CMK (cell line): ENCODE data around the gene IREB2.
"Not testable (repeated sequence)": the region's sequence is repeated elsewhere in the genome, so short reads cannot be mapped to it uniquely, and the experiment has no call there.

Experiments used
- DNase-seq: peaks from one replicate; pipeline ENCODE4 v3.0.0-alpha.2; 2010; ENCODE audit warnings: low read depth

Gene IREB2

GRCh38 chr15:78477295-78477694 is 39.3 kb downstream of the IREB2 start:
- DNase-seq = no peak

GRCh38 chr15:78479650-78480049 is 41.6 kb downstream of the IREB2 start:
- DNase-seq = no peak

- no peak for DNase-seq
These were observed 43.9 kb downstream of the IREB2 start for GRCh38 chr15:78481917-78482316.

- peak; percentile 9 for DNase-seq
These were observed 54.9 kb downstream of the IREB2 start for GRCh38 chr15:78492872-78493271.

GRCh38 chr15:78501857-78502256 is 63.8 kb downstream of the IREB2 start:
- no peak for DNase-seq

GRCh38 chr15:78502641-78503040 is 64.6 kb downstream of the IREB2 start:
- DNase-seq = no peak

- DNase-seq = peak; percentile 73
These were observed 69.2 kb downstream of the IREB2 start, which contains the start of gene HYKK for GRCh38 chr15:78506971-78507830. Gene HYKK, plus strand, starts transcription at chr15:78507577. Its CDS starts 5,512 bp downstream, at chr15:78513089.

- no peak for DNase-seq
These were observed 69.8 kb downstream of the IREB2 start for GRCh38 chr15:78507831-78508160.

- DNase-seq = no peak
These were observed 70.3 kb downstream of the IREB2 start for GRCh38 chr15:78508272-78508671.

- DNase-seq = no peak
These were observed 71.8 kb downstream of the IREB2 start for GRCh38 chr15:78509726-78510312.

- DNase-seq = not testable (repeated sequence)
These were observed 82.0 kb downstream of the IREB2 start for GRCh38 chr15:78520035-78520434.

GRCh38 chr15:78524230-78524629 is 86.2 kb downstream of the IREB2 start:
- DNase-seq = no peak

GRCh38 chr15:78527325-78527724 is 89.3 kb downstream of the IREB2 start:
- no peak for DNase-seq

GRCh38 chr15:78533331-78533730 is 95.3 kb downstream of the IREB2 start:
- DNase-seq = no peak

- DNase-seq = no peak
These were observed 98.1 kb downstream of the IREB2 start for GRCh38 chr15:78536134-78536533.

GRCh38 chr15:78537266-78537905 is 99.4 kb downstream of the IREB2 start:
- no peak for DNase-seq

GRCh38 chr15:78538358-78538757 is 100.3 kb downstream of the IREB2 start:
- DNase-seq = no peak

GRCh38 chr15:78539464-78540140 is 101.6 kb downstream of the IREB2 start:
- not testable (repeated sequence) for DNase-seq

GRCh38 chr15:78540141-78540870 is 102.3 kb downstream of the IREB2 start, which contains the start of gene PSMA4:
Gene PSMA4, plus strand, starts transcription at chr15:78540444. Its CDS starts 1,484 bp downstream, at chr15:78541928.
- peak; percentile 88 for DNase-seq

GRCh38 chr15:78540871-78541743 is 103.1 kb downstream of the IREB2 start:
- DNase-seq = no peak

- no peak for DNase-seq
These were observed 103.7 kb downstream of the IREB2 start for GRCh38 chr15:78541744-78542034.
